HCT116 (cell line): ENCODE data around the gene IL1RAPL1. TPM values are rescaled to one million over a fixed set of nuclear protein-coding genes. Genes with fewer than 3 reads are reported as not detected.

Experiments used
- ATAC-seq: fragments of 200-7000 bp; cut with Tn5 transposase; 2 replicates; pipeline ENCODE4 v1.9.1; 2020; ENCODE audit warnings: mild to moderate bottlenecking, moderate library complexity
- BruUV-seq: library from RNA; stranded (reverse); fragments of 400-500 nt; replicated peaks from 2 replicates; lab custom pipeline; 2021; lab: Mats Ljungman, UMichigan
- CTCF ChIA-PET: fragments of 300-600 bp; sonication (Branson Sonifier 250); formaldehyde crosslinking; loops from one replicate; lab custom pipeline; 2021; ENCODE audit warnings: antibody characterized with exemption; lab: Charles Lee
- POLR2A ChIA-PET: fragments of 300-600, 350-600 bp; sonication (Branson Sonifier 250); formaldehyde crosslinking; loops from one replicate; lab custom pipeline; 2021; ENCODE audit warnings: antibody characterized with exemption; lab: Charles Lee
- RAD21 ChIA-PET, 2 experiments: fragments of 300-600 bp; sonication (Branson Sonifier 250); formaldehyde crosslinking; loops; one replicate each; lab custom pipeline; 2023; ENCODE audit warnings: low total read pairs in 2 of 2; ENCODE audit not compliant: uncharacterized antibody in 2 of 2, unreplicated experiment in 2 of 2, low non-redundant PET in 1 of 2; lab: Charles Lee
- DNase-seq: peaks from one replicate; pipeline ENCODE4 v3.0.0-alpha.2; 2010; ENCODE audit warnings: low read depth, low spot score
- H2AFZ ChIP-seq: fragments of 200-600 bp; shearing (Covaris generic), sonication (generic); 2 replicates; pipeline ENCODE4 v1.6.1; 2017; ENCODE audit warnings: low read depth, mixed run types, mixed read lengths, antibody characterized with exemption, low read length; ENCODE audit not compliant: poor library complexity, severe bottlenecking
- H3K27ac ChIP-seq: 2 replicates; pipeline ENCODE4 v1.5.1; 2012; ENCODE audit warnings: low read depth, low read length
- H3K27me3 ChIP-seq: fragments of 200-600 bp; sonication (generic); 2 replicates; pipeline ENCODE4 v1.6.1; 2016; ENCODE audit warnings: mixed run types, low read length, mixed read lengths; ENCODE audit not compliant: insufficient read depth
- H3K36me3 ChIP-seq, 2 experiments: fragments of 200-500 bp in 1 of 2; fragments of 200-600 bp in 1 of 2; sonication (Bioruptor generic) in 1 of 2; sonication (generic) in 1 of 2; 2 replicates each; pipeline versions ENCODE4 v1.5.1 to v1.6.1; 2014 to 2016; ENCODE audit warnings: low read length in 2 of 2, inconsistent platforms in 1 of 2, mixed read lengths in 1 of 2, mixed run types in 1 of 2; ENCODE audit not compliant: insufficient read depth in 2 of 2, control insufficient read depth in 1 of 2
- H3K4me1 ChIP-seq, 2 experiments: fragments of 200-600 bp in 1 of 2; sonication (generic) in 1 of 2; 2 replicates each; pipeline versions ENCODE4 v1.5.1 to v1.6.1; 2012 to 2017; ENCODE audit warnings: low read length in 2 of 2, inconsistent platforms in 1 of 2, mild to moderate bottlenecking in 1 of 2, mixed read lengths in 1 of 2, mixed run types in 1 of 2, moderate library complexity in 1 of 2; ENCODE audit not compliant: insufficient read depth in 2 of 2, control insufficient read depth in 1 of 2
- H3K4me2 ChIP-seq: fragments of 200-600 bp; sonication (generic); 2 replicates; pipeline ENCODE4 v1.6.1; 2017; ENCODE audit warnings: mixed run types, low read length, mixed read lengths
- H3K4me3 ChIP-seq, 2 experiments: fragments of 200-600 bp in 1 of 2; sonication (generic) in 1 of 2; replicated peaks in 1 of 2; 2 replicates each; pipeline ENCODE4 v1.5.1; 2011 to 2016; ENCODE audit warnings: low read length in 2 of 2, control low read depth in 1 of 2, low read depth in 1 of 2, mild to moderate bottlenecking in 1 of 2, mixed read lengths in 1 of 2, mixed run types in 1 of 2
- H3K79me2 ChIP-seq: fragments of 200-600 bp; sonication (generic); 2 replicates; pipeline ENCODE4 v1.6.1; 2017; ENCODE audit warnings: mild to moderate bottlenecking, mixed run types, low read length, moderate library complexity, mixed read lengths; ENCODE audit not compliant: insufficient read depth
- H3K9ac ChIP-seq: fragments of 200-600 bp; sonication (generic); 2 replicates; pipeline ENCODE4 v1.6.1; 2016; ENCODE audit warnings: low read length, mixed read lengths
- H3K9me2 ChIP-seq: fragments of 200-600 bp; sonication (generic), shearing (Covaris generic); 2 replicates; pipeline ENCODE4 v1.6.1; 2017; ENCODE audit warnings: mixed run types, mild to moderate bottlenecking, moderate library complexity; ENCODE audit not compliant: insufficient read depth
- H3K9me3 ChIP-seq, 2 experiments: fragments of 200-500 bp in 1 of 2; fragments of 200-600 bp in 1 of 2; sonication (Bioruptor generic) in 1 of 2; sonication (generic) in 1 of 2; 2 replicates each; pipeline ENCODE4 v1.6.1; 2014 to 2017; ENCODE audit warnings: low read length in 2 of 2, mixed read lengths in 2 of 2, inconsistent platforms in 1 of 2, low read depth in 1 of 2, mild to moderate bottlenecking in 1 of 2, mixed run types in 1 of 2, moderate library complexity in 1 of 2; ENCODE audit not compliant: control insufficient read depth in 1 of 2, insufficient read depth in 1 of 2
- H4K20me1 ChIP-seq: fragments of 200-600 bp; sonication (generic), shearing (Covaris generic); 2 replicates; pipeline ENCODE4 v1.6.1; 2017; ENCODE audit warnings: mixed run types, mild to moderate bottlenecking, moderate library complexity; ENCODE audit not compliant: insufficient read depth
- ATF3 ChIP-seq: IDR thresholded peaks from 2 replicates; pipeline ENCODE4 v1.6.1; 2012
- CBX3 ChIP-seq: IDR thresholded peaks from 2 replicates; pipeline ENCODE4 v1.6.1; 2012; ENCODE audit warnings: low read depth
- EGR1 ChIP-seq: IDR thresholded peaks from 2 replicates; pipeline ENCODE4 v1.6.1; 2012; ENCODE audit warnings: low read depth
- ELF1 ChIP-seq: IDR thresholded peaks from 2 replicates; pipeline ENCODE4 v1.6.1; 2012; ENCODE audit warnings: low read depth, borderline replicate concordance
- EZH2 ChIP-seq: fragments of 200-600 bp; sonication (generic); IDR thresholded peaks from 2 replicates; pipeline ENCODE4 v1.6.1; 2017; ENCODE audit warnings: antibody characterized with exemption, mixed run types
- EZH2phosphoT487 ChIP-seq: fragments of 200-600 bp; IDR thresholded peaks from 2 replicates; pipeline ENCODE4 v1.6.1; 2018; ENCODE audit warnings: antibody characterized with exemption, borderline replicate concordance
- FOSL1 ChIP-seq: IDR thresholded peaks from 2 replicates; pipeline ENCODE4 v1.6.1; 2012; ENCODE audit warnings: low read depth
- JUND ChIP-seq: IDR thresholded peaks from 2 replicates; pipeline ENCODE4 v1.6.1; 2012
- MAX ChIP-seq: IDR thresholded peaks from 2 replicates; pipeline ENCODE4 v1.6.1; 2012
- POLR2A ChIP-seq: IDR thresholded peaks from 2 replicates; pipeline ENCODE4 v1.7.0; 2011; ENCODE audit warnings: borderline replicate concordance; ENCODE audit not compliant: insufficient read depth, insufficient read length; ENCODE audit errors: extremely low read depth
- POLR2AphosphoS5 ChIP-seq: IDR thresholded peaks from 2 replicates; pipeline ENCODE4 v1.6.1; 2011; ENCODE audit warnings: mild to moderate bottlenecking, low read depth, low read length, moderate library complexity
- RAD21 ChIP-seq: IDR thresholded peaks from 2 replicates; pipeline ENCODE4 v1.6.1; 2012; ENCODE audit warnings: low read depth, mild to moderate bottlenecking
- SP1 ChIP-seq: IDR thresholded peaks from 2 replicates; pipeline ENCODE4 v1.6.1; 2012; ENCODE audit warnings: low read depth
- SRF ChIP-seq: IDR thresholded peaks from 2 replicates; pipeline ENCODE4 v1.6.1; 2012; ENCODE audit warnings: low read depth
- TCF7L2 ChIP-seq: IDR thresholded peaks from 2 replicates; pipeline ENCODE4 v1.7.0; 2011; ENCODE audit warnings: borderline replicate concordance, inconsistent platforms; ENCODE audit not compliant: insufficient read depth, insufficient read length; ENCODE audit errors: extremely low read depth
- YY1 ChIP-seq: IDR thresholded peaks from 2 replicates; pipeline ENCODE4 v1.6.1; 2011; ENCODE audit warnings: low read length, low read depth, moderate library complexity, mild to moderate bottlenecking; ENCODE audit not compliant: insufficient replicate concordance; ENCODE audit errors: extremely low read depth
- ZFX ChIP-seq: fragments of 450-650 bp; IDR thresholded peaks from 2 replicates; pipeline ENCODE4 v1.6.1; 2017
- ZNF274 ChIP-seq: fragments of 200-500 bp; sonication (Bioruptor generic); IDR thresholded peaks from 2 replicates; pipeline ENCODE4 v1.6.1; 2014; ENCODE audit warnings: mild to moderate bottlenecking, low read depth, low read length, inconsistent platforms
- intact Hi-C: fragments of 100-400 bp; cut with micrococcal nuclease; formaldehyde crosslinking; loops from 2 replicates; pipeline ENCODE4 v1.10.0; 2022
- total RNA-seq: library from RNA; stranded (reverse); gene quantifications from one replicate; pipeline ENCODE4 v1.2.1, GENCODE V29; 2021; ENCODE audit not compliant: unreplicated experiment
- TF ChIP-seq, protein P1 (sequence below): IDR thresholded peaks from 2 replicates; pipeline ENCODE4 v1.6.1; 2012; ENCODE audit warnings: low read depth
- TF ChIP-seq, protein P2 (sequence below): IDR thresholded peaks from 2 replicates; pipeline ENCODE4 v1.6.1; 2011; ENCODE audit warnings: mild to moderate bottlenecking, low read length, moderate library complexity; ENCODE audit not compliant: insufficient replicate concordance; ENCODE audit errors: extremely low read depth

IL1RAPL1 gene
- total RNA-seq, 1 experiment from 2014 or later: 2.8 TPM

- H3K9ac ChIP-seq: no peak overlapping the region
- no peak overlapping the region for H3K4me3 ChIP-seq
- no peak overlapping the region for H3K27ac ChIP-seq
- POLR2A ChIA-PET: no interaction called here
- no peaks in the 10 kb centered on the region for H3K9me3 ChIP-seq
- no peak overlapping the region for H2AFZ ChIP-seq
- no peak for DNase-seq
- no peaks in the 10 kb centered on the region for H3K79me2 ChIP-seq
- CTCF ChIA-PET: no interaction called here
- H3K36me3 ChIP-seq: no peaks in the 10 kb centered on the region
- no TSS peak for BruUV-seq
- no peak overlapping the region for H3K4me2 ChIP-seq
- RAD21 ChIA-PET: no interaction called here
- intact Hi-C loops: no loop called here
- no peaks in the 10 kb centered on the region for H4K20me1 ChIP-seq
- H3K4me1 ChIP-seq: peaks cover 0 to 4% of the 10 kb centered on the region in 2 experiments; a peak in 2 of 4 replicates
- ATAC-seq: no peak
- TF ChIP-seq EZH2: no peak
- no peak for TF ChIP-seq MAX
- no peak for TF ChIP-seq ELF1
- no peak for TF ChIP-seq YY1
- no peak for TF ChIP-seq SP1
- TF ChIP-seq EGR1: no peak
- no peak for TF ChIP-seq ZNF274
- no peak for TF ChIP-seq POLR2A
- TF ChIP-seq TCF7L2: no peak
- TF ChIP-seq ATF3: no peak
- no peak for TF ChIP-seq JUND
- TF ChIP-seq, protein P1, sequence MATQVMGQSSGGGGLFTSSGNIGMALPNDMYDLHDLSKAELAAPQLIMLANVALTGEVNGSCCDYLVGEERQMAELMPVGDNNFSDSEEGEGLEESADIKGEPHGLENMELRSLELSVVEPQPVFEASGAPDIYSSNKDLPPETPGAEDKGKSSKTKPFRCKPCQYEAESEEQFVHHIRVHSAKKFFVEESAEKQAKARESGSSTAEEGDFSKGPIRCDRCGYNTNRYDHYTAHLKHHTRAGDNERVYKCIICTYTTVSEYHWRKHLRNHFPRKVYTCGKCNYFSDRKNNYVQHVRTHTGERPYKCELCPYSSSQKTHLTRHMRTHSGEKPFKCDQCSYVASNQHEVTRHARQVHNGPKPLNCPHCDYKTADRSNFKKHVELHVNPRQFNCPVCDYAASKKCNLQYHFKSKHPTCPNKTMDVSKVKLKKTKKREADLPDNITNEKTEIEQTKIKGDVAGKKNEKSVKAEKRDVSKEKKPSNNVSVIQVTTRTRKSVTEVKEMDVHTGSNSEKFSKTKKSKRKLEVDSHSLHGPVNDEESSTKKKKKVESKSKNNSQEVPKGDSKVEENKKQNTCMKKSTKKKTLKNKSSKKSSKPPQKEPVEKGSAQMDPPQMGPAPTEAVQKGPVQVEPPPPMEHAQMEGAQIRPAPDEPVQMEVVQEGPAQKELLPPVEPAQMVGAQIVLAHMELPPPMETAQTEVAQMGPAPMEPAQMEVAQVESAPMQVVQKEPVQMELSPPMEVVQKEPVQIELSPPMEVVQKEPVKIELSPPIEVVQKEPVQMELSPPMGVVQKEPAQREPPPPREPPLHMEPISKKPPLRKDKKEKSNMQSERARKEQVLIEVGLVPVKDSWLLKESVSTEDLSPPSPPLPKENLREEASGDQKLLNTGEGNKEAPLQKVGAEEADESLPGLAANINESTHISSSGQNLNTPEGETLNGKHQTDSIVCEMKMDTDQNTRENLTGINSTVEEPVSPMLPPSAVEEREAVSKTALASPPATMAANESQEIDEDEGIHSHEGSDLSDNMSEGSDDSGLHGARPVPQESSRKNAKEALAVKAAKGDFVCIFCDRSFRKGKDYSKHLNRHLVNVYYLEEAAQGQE: no peak
- no peak for TF ChIP-seq POLR2AphosphoS5
- no peak for TF ChIP-seq CBX3
- TF ChIP-seq, protein P2, sequence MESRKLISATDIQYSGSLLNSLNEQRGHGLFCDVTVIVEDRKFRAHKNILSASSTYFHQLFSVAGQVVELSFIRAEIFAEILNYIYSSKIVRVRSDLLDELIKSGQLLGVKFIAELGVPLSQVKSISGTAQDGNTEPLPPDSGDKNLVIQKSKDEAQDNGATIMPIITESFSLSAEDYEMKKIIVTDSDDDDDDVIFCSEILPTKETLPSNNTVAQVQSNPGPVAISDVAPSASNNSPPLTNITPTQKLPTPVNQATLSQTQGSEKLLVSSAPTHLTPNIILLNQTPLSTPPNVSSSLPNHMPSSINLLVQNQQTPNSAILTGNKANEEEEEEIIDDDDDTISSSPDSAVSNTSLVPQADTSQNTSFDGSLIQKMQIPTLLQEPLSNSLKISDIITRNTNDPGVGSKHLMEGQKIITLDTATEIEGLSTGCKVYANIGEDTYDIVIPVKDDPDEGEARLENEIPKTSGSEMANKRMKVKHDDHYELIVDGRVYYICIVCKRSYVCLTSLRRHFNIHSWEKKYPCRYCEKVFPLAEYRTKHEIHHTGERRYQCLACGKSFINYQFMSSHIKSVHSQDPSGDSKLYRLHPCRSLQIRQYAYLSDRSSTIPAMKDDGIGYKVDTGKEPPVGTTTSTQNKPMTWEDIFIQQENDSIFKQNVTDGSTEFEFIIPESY: no peak
- TF ChIP-seq ZFX: no peak
- no peak for TF ChIP-seq EZH2phosphoT487
- no peak for TF ChIP-seq RAD21
- no peak for TF ChIP-seq SRF
- no peak for TF ChIP-seq FOSL1
- no peaks in the 10 kb centered on the region for H3K27me3 ChIP-seq
- no peaks in the 10 kb centered on the region for H3K9me2 ChIP-seq
Observed at GRCh38 chrX:28752330-28752729, 165.1 kb downstream of the IL1RAPL1 start.
